HepG2 (cell line): ENCODE results near the gene RFX7. TPM values are rescaled to one million over a fixed set of nuclear protein-coding genes. Genes with fewer than 3 reads are reported as not detected.
A peak's percentile ranks its signal among the peaks of the same experiment; 100 is the strongest.

Experiments used
- AGO1 ChIP-seq: fragments of 200-400 bp; formaldehyde crosslinking; IDR thresholded peaks from 2 replicates; pipeline ENCODE4 v1.6.1; 2017; ENCODE audit warnings: mild to moderate bottlenecking, low read depth, low read length, moderate library complexity; ENCODE audit not compliant: poor library complexity, severe bottlenecking
- NAIF1 ChIP-seq: sonication (generic); formaldehyde crosslinking; IDR thresholded peaks from 2 replicates; pipeline ENCODE4 v1.5.0; 2020; ENCODE audit warnings: mild to moderate bottlenecking, missing genetic modification reagents, borderline replicate concordance
- RORA ChIP-seq: sonication (generic); formaldehyde crosslinking; IDR thresholded peaks from 2 replicates; pipeline ENCODE4 v1.5.0; 2020; ENCODE audit warnings: mild to moderate bottlenecking, missing genetic modification reagents, moderate library complexity
- SAP130 ChIP-seq: IDR thresholded peaks from 2 replicates; pipeline ENCODE4 v1.6.1; 2016; ENCODE audit warnings: low read depth
- ZBTB38 ChIP-seq: sonication (generic); formaldehyde crosslinking; IDR thresholded peaks from 2 replicates; pipeline ENCODE4 v1.5.1; 2020; ENCODE audit warnings: mild to moderate bottlenecking, missing genetic modification reagents
- ZNF17 ChIP-seq: sonication (generic); formaldehyde crosslinking; IDR thresholded peaks from 2 replicates; pipeline ENCODE4 v1.5.0; 2020; ENCODE audit warnings: mild to moderate bottlenecking, missing genetic modification reagents
- ZNF343 ChIP-seq: sonication (generic); formaldehyde crosslinking; IDR thresholded peaks from 2 replicates; pipeline ENCODE4 v1.4.0; 2020; ENCODE audit warnings: mild to moderate bottlenecking, missing genetic modification reagents
- ZNF567 ChIP-seq: sonication (generic); formaldehyde crosslinking; IDR thresholded peaks from 2 replicates; pipeline ENCODE4 v1.8.1; 2023; ENCODE audit warnings: mild to moderate bottlenecking, missing genetic modification reagents, borderline replicate concordance
- ZNF615 ChIP-seq: sonication (generic); formaldehyde crosslinking; IDR thresholded peaks from 2 replicates; pipeline ENCODE4 v1.5.0; 2020; ENCODE audit warnings: mild to moderate bottlenecking, missing genetic modification reagents, borderline replicate concordance
- ZNF839 ChIP-seq: sonication (generic); formaldehyde crosslinking; IDR thresholded peaks from 2 replicates; pipeline ENCODE4 v1.4.0; 2020; ENCODE audit warnings: missing genetic modification reagents, mild to moderate bottlenecking, borderline replicate concordance
- polyA plus RNA-seq, 8 experiments: library from polyadenylated mRNA; depleted of rRNA in 3 of 8; stranded (reverse) in 7 of 8; unstranded in 1 of 8; fragments of >200 nt; fragmentation: Illumina TruSeq in 4 of 8; extraction: Trizol in 4 of 8; gene quantifications; 2 replicates each; pipeline versions ENCODE4 v1.2.1 to v1.2.3, GENCODE V29; 2011 to 2016; ENCODE audit warnings: low read depth in 4 of 8, missing spikeins in 1 of 8, mixed read lengths in 1 of 8; ENCODE audit not compliant: insufficient read depth in 1 of 8
- total RNA-seq, 5 experiments: library from RNA; depleted of rRNA; stranded (reverse); fragments of >200 nt; fragmentation: Illumina TruSeq; extraction: Trizol; gene quantifications; 2 replicates each; pipeline ENCODE4 v1.2.3, GENCODE V29; 2016; ENCODE audit warnings: low read depth in 1 of 5
- TF ChIP-seq, protein P1 (sequence below): sonication (generic); formaldehyde crosslinking; IDR thresholded peaks from 2 replicates; pipeline ENCODE4 v1.5.1; 2020; ENCODE audit warnings: mild to moderate bottlenecking, missing genetic modification reagents, moderate library complexity
- TF ChIP-seq, protein P2 (sequence below): sonication (generic); formaldehyde crosslinking; IDR thresholded peaks from 2 replicates; pipeline ENCODE4 v1.4.0; 2020; ENCODE audit warnings: mild to moderate bottlenecking, low read depth, missing genetic modification reagents
- TF ChIP-seq, protein P3 (sequence below): sonication (generic); formaldehyde crosslinking; IDR thresholded peaks from 2 replicates; pipeline ENCODE4 v1.5.1; 2020; ENCODE audit warnings: mild to moderate bottlenecking, moderate library complexity, missing genetic modification reagents
- TF ChIP-seq, protein P4 (sequence below): sonication (generic); formaldehyde crosslinking; IDR thresholded peaks from 2 replicates; pipeline ENCODE4 v1.4.0; 2020; ENCODE audit warnings: missing genetic modification reagents, mild to moderate bottlenecking, borderline replicate concordance
- TF ChIP-seq, protein P5 (sequence below): sonication (generic); formaldehyde crosslinking; IDR thresholded peaks from 2 replicates; pipeline ENCODE4 v1.9.0; 2021; ENCODE audit warnings: mild to moderate bottlenecking, missing genetic modification reagents

Gene RFX7
- total and polyA plus RNA-seq, 2 of the 13 experiments (the other 11 are each of a cell fraction or from before 2014, with no cell fraction given): 8.5 to 10.4 TPM

DNA sequence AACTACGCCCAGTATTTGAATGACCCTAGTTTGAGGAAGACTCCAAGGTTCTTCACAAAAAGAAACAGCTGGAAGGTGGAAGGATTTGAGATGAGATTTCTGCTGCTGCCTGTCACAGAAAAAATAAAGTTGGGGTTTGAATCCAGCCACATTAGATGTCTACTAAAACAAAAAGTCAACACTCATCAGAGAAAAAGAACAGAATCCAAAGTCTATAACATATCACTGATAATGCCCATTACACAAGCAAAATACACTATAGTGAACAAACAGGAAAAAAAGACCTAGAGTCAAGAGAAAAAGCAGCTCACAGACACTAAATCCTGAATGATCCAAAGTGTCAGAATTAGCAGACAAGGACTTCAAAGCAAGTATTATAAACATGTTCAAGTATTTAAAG, 56.0 kb downstream of the RFX7 start (continued):
- TF ChIP-seq, protein P1, sequence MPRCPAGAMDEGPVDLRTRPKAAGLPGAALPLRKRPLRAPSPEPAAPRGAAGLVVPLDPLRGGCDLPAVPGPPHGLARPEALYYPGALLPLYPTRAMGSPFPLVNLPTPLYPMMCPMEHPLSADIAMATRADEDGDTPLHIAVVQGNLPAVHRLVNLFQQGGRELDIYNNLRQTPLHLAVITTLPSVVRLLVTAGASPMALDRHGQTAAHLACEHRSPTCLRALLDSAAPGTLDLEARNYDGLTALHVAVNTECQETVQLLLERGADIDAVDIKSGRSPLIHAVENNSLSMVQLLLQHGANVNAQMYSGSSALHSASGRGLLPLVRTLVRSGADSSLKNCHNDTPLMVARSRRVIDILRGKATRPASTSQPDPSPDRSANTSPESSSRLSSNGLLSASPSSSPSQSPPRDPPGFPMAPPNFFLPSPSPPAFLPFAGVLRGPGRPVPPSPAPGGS (CRISPR knock-in tag): no peak
- no peak for TF ChIP-seq AGO1
- no peak for TF ChIP-seq NAIF1 (CRISPR knock-in tag)
- no peak for TF ChIP-seq ZNF839 (CRISPR knock-in tag)
- TF ChIP-seq, protein P2, sequence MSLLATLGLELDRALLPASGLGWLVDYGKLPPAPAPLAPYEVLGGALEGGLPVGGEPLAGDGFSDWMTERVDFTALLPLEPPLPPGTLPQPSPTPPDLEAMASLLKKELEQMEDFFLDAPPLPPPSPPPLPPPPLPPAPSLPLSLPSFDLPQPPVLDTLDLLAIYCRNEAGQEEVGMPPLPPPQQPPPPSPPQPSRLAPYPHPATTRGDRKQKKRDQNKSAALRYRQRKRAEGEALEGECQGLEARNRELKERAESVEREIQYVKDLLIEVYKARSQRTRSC (CRISPR knock-in tag): no peak
- no peak for TF ChIP-seq ZNF343 (CRISPR knock-in tag)
- no peak for TF ChIP-seq ZNF567
- no peak for TF ChIP-seq ZNF17 (CRISPR knock-in tag)
- peak; percentile 41; the same call in 1 of the 2 replicates for TF ChIP-seq SAP130
- TF ChIP-seq ZNF615 (CRISPR knock-in tag): no peak
- TF ChIP-seq, protein P3, sequence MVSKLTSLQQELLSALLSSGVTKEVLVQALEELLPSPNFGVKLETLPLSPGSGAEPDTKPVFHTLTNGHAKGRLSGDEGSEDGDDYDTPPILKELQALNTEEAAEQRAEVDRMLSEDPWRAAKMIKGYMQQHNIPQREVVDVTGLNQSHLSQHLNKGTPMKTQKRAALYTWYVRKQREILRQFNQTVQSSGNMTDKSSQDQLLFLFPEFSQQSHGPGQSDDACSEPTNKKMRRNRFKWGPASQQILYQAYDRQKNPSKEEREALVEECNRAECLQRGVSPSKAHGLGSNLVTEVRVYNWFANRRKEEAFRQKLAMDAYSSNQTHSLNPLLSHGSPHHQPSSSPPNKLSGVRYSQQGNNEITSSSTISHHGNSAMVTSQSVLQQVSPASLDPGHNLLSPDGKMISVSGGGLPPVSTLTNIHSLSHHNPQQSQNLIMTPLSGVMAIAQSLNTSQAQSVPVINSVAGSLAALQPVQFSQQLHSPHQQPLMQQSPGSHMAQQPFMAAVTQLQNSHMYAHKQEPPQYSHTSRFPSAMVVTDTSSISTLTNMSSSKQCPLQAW (CRISPR knock-in tag): no peak
- TF ChIP-seq, protein P4, sequence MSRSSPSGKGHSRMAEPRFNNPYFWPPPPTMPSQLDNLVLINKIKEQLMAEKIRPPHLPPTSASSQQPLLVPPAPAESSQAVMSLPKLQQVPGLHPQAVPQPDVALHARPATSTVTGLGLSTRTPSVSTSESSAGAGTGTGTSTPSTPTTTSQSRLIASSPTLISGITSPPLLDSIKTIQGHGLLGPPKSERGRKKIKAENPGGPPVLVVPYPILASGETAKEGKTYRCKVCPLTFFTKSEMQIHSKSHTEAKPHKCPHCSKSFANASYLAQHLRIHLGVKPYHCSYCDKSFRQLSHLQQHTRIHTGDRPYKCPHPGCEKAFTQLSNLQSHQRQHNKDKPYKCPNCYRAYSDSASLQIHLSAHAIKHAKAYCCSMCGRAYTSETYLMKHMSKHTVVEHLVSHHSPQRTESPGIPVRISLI (CRISPR knock-in tag): peak; percentile 77; the same call in 1 of the 2 replicates
- TF ChIP-seq ZBTB38 (CRISPR knock-in tag): no peak
- TF ChIP-seq, protein P5, sequence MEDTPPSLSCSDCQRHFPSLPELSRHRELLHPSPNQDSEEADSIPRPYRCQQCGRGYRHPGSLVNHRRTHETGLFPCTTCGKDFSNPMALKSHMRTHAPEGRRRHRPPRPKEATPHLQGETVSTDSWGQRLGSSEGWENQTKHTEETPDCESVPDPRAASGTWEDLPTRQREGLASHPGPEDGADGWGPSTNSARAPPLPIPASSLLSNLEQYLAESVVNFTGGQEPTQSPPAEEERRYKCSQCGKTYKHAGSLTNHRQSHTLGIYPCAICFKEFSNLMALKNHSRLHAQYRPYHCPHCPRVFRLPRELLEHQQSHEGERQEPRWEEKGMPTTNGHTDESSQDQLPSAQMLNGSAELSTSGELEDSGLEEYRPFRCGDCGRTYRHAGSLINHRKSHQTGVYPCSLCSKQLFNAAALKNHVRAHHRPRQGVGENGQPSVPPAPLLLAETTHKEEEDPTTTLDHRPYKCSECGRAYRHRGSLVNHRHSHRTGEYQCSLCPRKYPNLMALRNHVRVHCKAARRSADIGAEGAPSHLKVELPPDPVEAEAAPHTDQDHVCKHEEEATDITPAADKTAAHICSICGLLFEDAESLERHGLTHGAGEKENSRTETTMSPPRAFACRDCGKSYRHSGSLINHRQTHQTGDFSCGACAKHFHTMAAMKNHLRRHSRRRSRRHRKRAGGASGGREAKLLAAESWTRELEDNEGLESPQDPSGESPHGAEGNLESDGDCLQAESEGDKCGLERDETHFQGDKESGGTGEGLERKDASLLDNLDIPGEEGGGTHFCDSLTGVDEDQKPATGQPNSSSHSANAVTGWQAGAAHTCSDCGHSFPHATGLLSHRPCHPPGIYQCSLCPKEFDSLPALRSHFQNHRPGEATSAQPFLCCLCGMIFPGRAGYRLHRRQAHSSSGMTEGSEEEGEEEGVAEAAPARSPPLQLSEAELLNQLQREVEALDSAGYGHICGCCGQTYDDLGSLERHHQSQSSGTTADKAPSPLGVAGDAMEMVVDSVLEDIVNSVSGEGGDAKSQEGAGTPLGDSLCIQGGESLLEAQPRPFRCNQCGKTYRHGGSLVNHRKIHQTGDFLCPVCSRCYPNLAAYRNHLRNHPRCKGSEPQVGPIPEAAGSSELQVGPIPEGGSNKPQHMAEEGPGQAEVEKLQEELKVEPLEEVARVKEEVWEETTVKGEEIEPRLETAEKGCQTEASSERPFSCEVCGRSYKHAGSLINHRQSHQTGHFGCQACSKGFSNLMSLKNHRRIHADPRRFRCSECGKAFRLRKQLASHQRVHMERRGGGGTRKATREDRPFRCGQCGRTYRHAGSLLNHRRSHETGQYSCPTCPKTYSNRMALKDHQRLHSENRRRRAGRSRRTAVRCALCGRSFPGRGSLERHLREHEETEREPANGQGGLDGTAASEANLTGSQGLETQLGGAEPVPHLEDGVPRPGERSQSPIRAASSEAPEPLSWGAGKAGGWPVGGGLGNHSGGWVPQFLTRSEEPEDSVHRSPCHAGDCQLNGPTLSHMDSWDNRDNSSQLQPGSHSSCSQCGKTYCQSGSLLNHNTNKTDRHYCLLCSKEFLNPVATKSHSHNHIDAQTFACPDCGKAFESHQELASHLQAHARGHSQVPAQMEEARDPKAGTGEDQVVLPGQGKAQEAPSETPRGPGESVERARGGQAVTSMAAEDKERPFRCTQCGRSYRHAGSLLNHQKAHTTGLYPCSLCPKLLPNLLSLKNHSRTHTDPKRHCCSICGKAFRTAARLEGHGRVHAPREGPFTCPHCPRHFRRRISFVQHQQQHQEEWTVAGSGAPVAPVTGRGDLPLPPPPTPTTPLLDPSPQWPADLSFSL (CRISPR knock-in tag): no peak
- no peak for TF ChIP-seq RORA (CRISPR knock-in tag)
